KMS-11 (cell line): ENCODE data around the gene GRID2.

Source experiments
- H2AFZ ChIP-seq: fragments of 200-600 bp; sonication (generic); 2 replicates; pipeline ENCODE4 v1.6.1; 2016; ENCODE audit warnings: antibody characterized with exemption, mixed run types, low read depth
- H3K27ac ChIP-seq: fragments of 200-600 bp; sonication (generic); 2 replicates; pipeline ENCODE4 v1.6.1; 2016; ENCODE audit warnings: mild to moderate bottlenecking, mixed run types
- H3K27me3 ChIP-seq: fragments of 200-600 bp; sonication (generic); 2 replicates; pipeline ENCODE4 v1.6.1; 2017; ENCODE audit warnings: mild to moderate bottlenecking, low read depth, mixed run types, moderate library complexity; ENCODE audit not compliant: insufficient read depth
- H3K36me3 ChIP-seq: fragments of 200-600 bp; sonication (generic); 2 replicates; pipeline ENCODE4 v1.6.1; 2017; ENCODE audit warnings: mild to moderate bottlenecking, mixed run types; ENCODE audit not compliant: insufficient read depth
- H3K4me1 ChIP-seq: fragments of 200-600 bp; sonication (generic); 2 replicates; pipeline ENCODE4 v1.6.1; 2016; ENCODE audit warnings: mild to moderate bottlenecking, low read depth, mixed run types; ENCODE audit not compliant: poor library complexity, severe bottlenecking
- H3K4me2 ChIP-seq: fragments of 200-600 bp; sonication (generic); 2 replicates; pipeline ENCODE4 v1.7.0; 2016; ENCODE audit warnings: mild to moderate bottlenecking, mixed run types
- H3K4me3 ChIP-seq: fragments of 200-600 bp; sonication (generic); IDR thresholded peaks from 2 replicates; pipeline ENCODE4 v1.6.1; 2017; ENCODE audit warnings: low read depth, low read length, mixed read lengths; ENCODE audit not compliant: insufficient read depth
- H3K79me2 ChIP-seq: fragments of 200-600 bp; sonication (generic); 2 replicates; pipeline ENCODE4 v1.6.1; 2016; ENCODE audit warnings: low read depth, mixed run types; ENCODE audit not compliant: insufficient read depth
- H3K9ac ChIP-seq: fragments of 200-600 bp; sonication (generic); 2 replicates; pipeline ENCODE4 v1.6.1; 2016; ENCODE audit warnings: mild to moderate bottlenecking, mixed run types
- H4K20me1 ChIP-seq: fragments of 200-600 bp; sonication (generic); 2 replicates; pipeline ENCODE4 v1.6.1; 2016; ENCODE audit warnings: mild to moderate bottlenecking, mixed run types; ENCODE audit not compliant: insufficient read depth
- CTCF ChIP-seq: fragments of 200-600 bp; sonication (generic); conservative IDR thresholded peaks from 2 replicates; pipeline ENCODE4 v1.6.1; 2017; ENCODE audit warnings: low read depth, mild to moderate bottlenecking, antibody characterized with exemption, low read length, moderate library complexity, mixed read lengths

The GRID2 gene

GRCh38 chr4:93144644-93145043 is 840.9 kb downstream of the GRID2 start:
- H3K27ac ChIP-seq = no peak overlapping the region
- no peak overlapping the region for H3K9ac ChIP-seq
- H3K79me2 ChIP-seq = no peaks in the 10 kb centered on the region
- no peak overlapping the region for H2AFZ ChIP-seq
- H3K36me3 ChIP-seq = no peaks in the 10 kb centered on the region
- TF ChIP-seq CTCF = no peak
- no peak overlapping the region for H3K4me2 ChIP-seq
- no peaks in the 10 kb centered on the region for H4K20me1 ChIP-seq
- H3K4me3 ChIP-seq = no peak overlapping the region
- no peaks in the 10 kb centered on the region for H3K4me1 ChIP-seq
- H3K27me3 ChIP-seq = no peaks in the 10 kb centered on the region

- TF ChIP-seq CTCF = no peak
- no peak overlapping the region for H3K4me3 ChIP-seq
- H3K4me2 ChIP-seq = no peak overlapping the region
These were observed 843.9 kb downstream of the GRID2 start for GRCh38 chr4:93147524-93148212.

GRCh38 chr4:93152491-93152890 is 848.7 kb downstream of the GRID2 start:
- Histone ChIP-seq H3K36me3 (no peaks in the 10 kb centered on the region), H3K4me3 (no peak overlapping the region), H3K79me2 (no peaks in the 10 kb centered on the region), H3K9ac (no peak overlapping the region), H3K4me1 (no peaks in the 10 kb centered on the region), H3K27ac (no peak overlapping the region), H4K20me1 (no peaks in the 10 kb centered on the region), H3K4me2 (no peak overlapping the region), H2AFZ (no peak overlapping the region), H3K27me3 (no peaks in the 10 kb centered on the region)
- no peak for TF ChIP-seq CTCF

More at GRCh38 chr4:93147524-93148212, 843.9 kb downstream of the GRID2 start:
- no peaks in the 10 kb centered on the region for H3K36me3 ChIP-seq
- no peak overlapping the region for H3K27ac ChIP-seq
- H4K20me1 ChIP-seq = no peaks in the 10 kb centered on the region
- no peaks in the 10 kb centered on the region for H3K4me1 ChIP-seq
- H3K79me2 ChIP-seq = no peaks in the 10 kb centered on the region
- no peak overlapping the region for H3K9ac ChIP-seq
- no peaks in the 10 kb centered on the region for H3K27me3 ChIP-seq
- no peak overlapping the region for H2AFZ ChIP-seq

- no peaks in the 10 kb centered on the region for H3K27me3 ChIP-seq
These were observed 854.2 kb downstream of the GRID2 start for GRCh38 chr4:93157986-93158385.

More at GRCh38 chr4:93157986-93158385, 854.2 kb downstream of the GRID2 start:
- no peaks in the 10 kb centered on the region for H4K20me1 ChIP-seq
- no peaks in the 10 kb centered on the region for H3K79me2 ChIP-seq
- no peaks in the 10 kb centered on the region for H3K36me3 ChIP-seq
- H3K4me1 ChIP-seq = no peaks in the 10 kb centered on the region
- no peak for TF ChIP-seq CTCF
- no peak overlapping the region for H3K4me2 ChIP-seq
- H3K27ac ChIP-seq = no peak overlapping the region
- no peak overlapping the region for H2AFZ ChIP-seq
- no peak overlapping the region for H3K4me3 ChIP-seq
- no peak overlapping the region for H3K9ac ChIP-seq
